ENCODE data around the gene ZNF512.
"Not testable (repeated sequence)": the region's sequence is repeated elsewhere in the genome, so short reads cannot be mapped to it uniquely, and the experiment has no call there.

The ZNF512 gene

DNA sequence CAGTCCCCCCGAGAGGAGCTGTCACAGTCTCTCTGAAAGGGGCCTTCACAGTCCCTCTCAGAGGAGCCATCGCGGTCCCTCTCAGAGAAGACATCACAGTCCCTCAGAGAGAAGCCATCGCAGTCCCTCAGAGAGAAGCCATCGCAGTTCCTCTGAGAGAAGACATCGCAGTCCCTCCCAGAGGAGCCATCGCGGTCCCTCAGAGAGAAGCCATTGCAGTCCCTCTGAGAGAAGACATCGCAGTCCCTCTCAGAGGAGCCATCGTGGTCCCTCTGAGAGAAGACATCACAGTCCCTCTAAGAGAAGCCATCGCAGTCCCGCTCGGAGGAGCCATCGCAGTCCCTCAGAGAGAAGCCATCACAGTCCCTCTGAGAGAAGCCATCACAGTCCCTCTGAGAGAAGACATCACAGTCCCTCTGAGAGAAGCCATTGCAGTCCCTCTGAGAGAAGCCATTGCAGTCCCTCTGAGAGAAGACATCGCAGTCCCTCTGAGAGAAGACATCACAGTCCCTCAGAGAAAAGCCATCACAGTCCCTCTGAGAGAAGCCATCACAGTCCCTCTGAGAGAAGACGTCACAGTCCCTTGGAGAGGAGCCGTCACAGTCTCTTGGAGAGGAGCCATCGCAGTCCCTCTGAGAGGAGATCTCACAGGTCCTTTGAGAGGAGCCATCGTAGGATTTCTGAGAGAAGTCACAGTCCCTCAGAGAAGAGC, 1.3 kb upstream of the ZNF512 start:
- in situ Hi-C loops (cut with HindIII; ENCODE audit: low sequenced_read_pairs): no loop called here

DNA sequence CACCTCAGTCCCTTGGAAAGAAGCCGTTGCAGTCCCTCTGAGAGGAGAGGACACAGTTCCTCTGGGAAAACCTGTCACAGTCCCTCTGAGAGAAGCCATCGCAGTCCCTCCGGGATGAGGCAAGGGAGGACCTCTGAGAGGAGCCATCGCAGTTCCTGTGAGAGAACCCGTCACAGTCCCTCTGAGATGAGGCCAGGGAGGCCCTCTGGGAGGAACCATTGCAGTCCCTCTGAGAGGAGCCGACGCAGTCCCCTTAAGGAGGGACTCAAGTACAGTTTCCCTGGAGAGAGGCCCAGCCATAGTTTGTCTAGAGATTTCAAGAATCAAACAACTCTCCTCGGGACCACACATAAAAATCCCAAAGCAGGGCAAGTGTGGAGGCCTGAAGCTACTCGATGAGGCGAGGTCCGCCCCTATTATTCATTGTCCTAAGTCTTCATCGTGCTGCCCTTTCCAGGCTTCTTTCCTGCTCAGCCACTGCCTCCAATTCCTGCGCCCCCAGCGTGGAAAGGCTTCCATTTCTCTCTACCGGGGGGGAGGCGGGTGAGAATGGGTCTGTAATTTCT, 630 bp upstream of the ZNF512 start:
- in situ Hi-C loops (cut with HindIII; ENCODE audit: low sequenced_read_pairs): no loop called here

DNA sequence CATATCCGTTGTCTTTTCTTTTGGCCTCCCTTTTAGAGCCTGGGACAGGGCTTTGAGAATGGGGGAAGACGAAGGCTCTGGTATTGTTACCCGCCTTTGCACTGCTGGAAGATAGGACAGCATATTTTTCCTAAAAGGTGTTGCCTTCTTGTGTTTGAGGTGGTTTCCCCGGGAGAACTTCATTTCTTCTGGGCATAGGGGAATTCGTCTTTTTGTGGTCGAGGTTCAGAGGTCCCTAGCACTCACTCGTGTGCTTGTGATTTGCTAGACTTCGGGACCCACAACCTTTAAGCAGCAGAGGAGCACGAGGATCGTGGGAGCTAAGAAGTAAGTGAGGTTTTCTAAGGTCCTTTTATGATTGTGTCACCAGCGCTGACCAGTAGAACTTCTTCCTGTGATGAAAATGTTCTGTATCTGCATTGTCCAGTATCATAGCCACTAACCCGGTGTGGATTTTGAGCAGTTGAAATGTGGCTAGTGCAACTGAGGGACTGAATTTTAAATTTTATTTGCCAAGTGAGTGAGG, 611 bp downstream of the ZNF512 start:
- in situ Hi-C loops (cut with HindIII; ENCODE audit: low sequenced_read_pairs): no loop called here

DNA sequence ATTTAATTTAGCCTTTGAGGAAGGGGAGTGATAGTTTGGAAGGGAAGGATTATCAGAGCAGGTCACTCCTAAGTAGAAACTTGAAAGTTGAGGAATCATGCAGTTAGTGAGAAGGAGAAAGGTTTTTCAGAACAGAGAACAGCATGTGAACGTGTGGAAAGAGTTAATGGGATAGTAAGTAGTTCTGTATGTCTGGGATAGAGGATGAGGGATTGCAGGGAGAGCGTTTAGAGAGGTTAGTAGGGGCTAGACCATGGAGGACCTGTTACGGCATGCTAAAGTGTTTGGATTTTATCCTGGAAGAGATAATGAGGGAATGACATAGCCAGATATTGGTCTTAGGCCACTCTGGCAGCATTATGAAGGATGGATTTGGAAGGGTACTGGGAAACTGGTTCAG, 1.8 kb downstream of the ZNF512 start:
- in situ Hi-C loops (cut with HindIII; ENCODE audit: low sequenced_read_pairs): no loop called here

DNA sequence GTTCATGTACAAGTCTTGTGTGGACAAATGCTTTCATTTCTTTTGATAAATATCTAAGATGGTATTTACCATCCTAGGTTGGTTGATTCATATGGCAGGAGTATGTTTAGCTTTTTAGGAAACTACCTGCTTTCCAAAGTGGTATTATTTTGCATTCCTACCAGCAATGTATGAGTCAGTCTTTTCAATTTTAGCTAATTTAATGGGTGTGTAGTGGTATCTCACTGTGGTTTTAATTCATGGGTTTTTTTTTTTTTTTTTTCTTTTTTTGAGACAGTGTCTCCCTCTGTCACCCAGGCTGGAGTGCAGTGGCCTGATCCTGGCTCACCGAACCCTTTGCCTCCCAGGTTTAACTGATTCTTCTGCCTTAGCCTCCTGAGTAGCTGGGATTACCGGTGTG, 4.2 kb downstream of the ZNF512 start:
- in situ Hi-C loops (cut with HindIII; ENCODE audit: low sequenced_read_pairs): no loop called here

DNA sequence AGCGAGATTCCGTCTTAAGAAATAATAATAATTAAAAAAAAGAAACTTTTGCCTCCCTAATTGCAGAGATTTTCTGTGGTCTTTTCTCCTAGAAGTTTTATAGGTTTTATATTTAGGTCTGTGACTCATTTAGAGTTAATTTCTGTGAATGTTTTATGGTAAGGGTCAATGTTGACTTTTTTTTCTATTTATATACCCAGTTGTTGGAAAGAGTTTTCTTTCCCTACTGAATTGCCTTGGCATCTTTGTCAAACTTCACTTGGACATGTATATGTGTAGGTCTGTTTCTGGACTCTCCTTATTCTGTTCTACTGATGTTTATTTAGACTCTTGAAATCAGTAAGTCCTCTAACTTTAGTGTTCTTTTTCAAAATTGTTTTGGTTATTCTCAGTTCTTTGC, 5.5 kb downstream of the ZNF512 start:
- in situ Hi-C loops (cut with HindIII; ENCODE audit: low sequenced_read_pairs): no loop called here

DNA sequence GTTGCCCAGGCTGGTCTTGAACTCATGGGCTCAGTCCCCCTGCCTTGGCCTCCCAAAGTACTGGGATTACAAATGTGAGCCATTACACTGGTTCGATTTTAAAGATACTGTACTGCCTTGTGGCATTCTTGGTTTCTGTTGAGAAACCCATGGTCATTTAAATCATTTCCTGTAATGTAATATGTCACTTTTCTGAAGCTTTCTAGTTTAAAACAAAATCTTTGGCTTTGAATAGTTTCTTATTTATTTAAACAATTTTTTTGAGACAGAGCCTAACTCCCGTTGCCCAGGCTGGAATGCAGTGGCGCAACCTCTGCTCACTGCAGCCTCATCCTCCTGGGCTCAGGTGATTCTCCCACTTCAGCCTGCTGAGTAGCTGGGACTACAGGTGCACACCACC, 8.9 kb downstream of the ZNF512 start:
- in situ Hi-C loops (cut with HindIII; ENCODE audit: low sequenced_read_pairs): no loop called here

DNA sequence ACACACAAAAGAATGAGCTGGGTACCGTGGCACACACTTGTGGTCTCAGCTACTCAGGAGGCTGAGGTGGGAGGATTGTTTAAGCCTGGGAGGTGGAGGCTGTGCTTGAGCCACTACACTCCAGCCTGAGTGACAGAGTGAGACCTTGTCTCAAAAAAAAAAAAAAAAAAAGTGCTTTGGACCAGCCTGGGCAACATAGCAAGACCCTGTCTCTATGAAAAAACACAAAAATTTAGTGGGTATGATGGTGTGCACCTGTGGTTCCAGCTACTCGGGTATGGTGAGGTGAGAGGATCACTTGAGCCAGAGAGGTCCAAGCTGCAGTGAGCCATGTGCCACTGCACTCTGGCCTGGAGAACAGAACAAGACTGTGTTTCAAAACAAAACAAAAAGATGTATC, 10.4 kb downstream of the ZNF512 start:
- in situ Hi-C loops (cut with HindIII; ENCODE audit: low sequenced_read_pairs): no loop called here

DNA sequence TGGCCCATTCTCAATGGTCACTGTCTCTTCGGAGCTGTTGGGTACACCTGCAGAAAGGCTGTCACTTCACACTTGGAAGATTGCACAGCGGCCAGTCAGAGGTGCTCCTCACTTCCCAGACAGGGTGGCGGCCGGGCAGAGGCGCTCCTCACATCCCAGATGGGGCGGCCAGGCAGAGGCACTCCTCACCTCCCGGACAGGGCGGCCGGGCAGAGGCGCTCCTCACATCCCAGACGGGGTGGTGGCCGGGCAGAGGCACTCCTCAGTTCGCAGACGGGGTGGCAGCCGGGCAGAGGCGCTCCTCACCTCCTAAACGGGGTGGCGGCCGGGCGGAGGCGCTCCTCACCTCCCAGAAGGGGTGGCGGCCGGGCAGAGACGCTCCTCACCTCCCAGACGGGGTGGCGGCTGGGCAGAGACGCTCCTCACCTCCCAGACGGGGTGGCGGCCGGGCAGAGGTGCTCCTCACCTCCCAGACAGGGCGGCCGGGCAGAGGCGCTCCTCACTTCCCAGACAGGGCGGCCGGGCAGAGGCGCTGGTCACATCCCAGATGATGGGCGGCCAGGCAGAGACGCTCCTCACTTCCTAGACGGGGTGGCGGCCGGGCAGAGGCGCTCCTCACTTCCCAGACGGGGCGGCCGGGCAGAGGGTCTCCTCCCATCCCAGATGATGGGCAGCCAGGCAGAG, 11.3 kb downstream of the ZNF512 start:
- in situ Hi-C loops (cut with HindIII; ENCODE audit: low sequenced_read_pairs): not testable (repeated sequence)

DNA sequence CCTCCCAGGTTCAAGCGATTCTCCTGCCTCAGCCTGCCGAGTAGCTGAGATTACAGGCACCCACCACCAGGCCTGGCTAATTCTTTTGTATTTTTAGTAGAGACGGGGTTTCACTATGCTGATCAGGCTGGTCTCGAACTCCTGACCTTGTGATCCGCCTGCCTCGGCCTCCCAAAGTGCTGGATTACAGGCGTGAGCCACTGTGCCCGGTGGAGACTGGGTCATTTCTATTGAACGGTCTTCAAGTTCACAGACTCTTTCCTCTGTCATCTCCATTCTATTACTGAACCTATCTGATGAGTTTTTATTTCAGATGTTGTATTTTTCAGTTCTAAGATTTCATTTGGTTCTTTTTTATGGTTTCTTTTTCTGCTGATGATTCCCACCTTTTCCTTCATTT, 12.6 kb downstream of the ZNF512 start:
- in situ Hi-C loops (cut with HindIII; ENCODE audit: low sequenced_read_pairs): not testable (repeated sequence)

DNA sequence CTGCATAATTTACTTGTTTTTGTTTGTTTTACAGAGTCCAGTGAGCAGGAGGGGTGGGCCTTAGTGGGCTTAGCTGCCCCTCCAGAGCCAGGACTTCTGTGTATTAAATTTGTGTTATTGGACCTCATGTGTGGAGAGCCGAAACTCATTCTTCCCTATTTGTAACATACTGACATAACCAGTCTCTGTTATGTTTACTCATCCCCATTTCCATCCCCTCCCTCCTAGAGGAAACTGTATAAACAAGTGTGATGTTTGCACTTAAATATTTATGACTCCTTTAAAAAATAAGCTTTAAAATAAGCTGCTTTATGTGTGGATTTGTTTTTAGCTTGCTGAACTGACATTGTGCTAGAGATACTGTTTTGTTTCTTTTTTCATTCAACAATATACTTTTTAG, 13.8 kb downstream of the ZNF512 start:
- in situ Hi-C loops (cut with HindIII; ENCODE audit: low sequenced_read_pairs): no loop called here

DNA sequence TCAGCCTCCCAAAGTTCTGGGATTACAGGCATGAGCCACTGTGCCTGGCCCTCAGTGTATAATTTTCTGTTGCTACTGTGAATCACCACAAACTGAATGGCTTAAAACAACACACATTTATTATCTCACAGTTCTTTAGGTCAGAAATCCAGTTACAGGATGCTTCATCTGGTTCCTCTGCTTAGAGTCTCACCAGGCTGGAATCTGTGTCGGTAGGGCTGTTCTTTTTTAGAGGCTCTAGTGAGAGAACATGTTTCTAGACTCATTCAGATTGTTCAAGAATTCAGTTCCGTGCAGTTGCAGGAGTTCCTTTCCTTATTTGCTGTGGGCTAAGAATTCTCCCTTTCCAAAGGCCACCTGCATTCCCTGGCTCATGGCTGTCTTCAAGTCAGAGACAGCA, 23.8 kb downstream of the ZNF512 start:
- in situ Hi-C loops (cut with HindIII; ENCODE audit: low sequenced_read_pairs): no loop called here

DNA sequence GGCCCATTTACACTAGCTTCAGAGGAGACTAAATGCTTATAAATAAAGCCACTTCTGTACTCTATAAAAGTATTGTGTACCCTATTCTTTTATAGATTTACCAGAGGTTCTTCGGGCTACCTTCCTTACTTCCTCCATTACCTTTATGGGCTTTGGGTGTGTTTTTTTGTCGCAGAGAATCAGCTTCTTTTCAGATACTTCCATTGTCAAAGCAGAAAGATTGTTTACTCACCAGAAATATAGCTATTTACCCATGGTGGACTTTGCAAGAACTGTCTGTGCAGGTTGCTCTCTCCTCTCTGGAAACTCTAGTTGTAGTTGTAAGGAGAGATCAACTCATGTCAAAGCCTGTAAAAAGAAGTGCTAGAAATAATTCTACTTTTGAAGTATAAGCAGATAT, 31.1 kb downstream of the ZNF512 start:
- in situ Hi-C loops (cut with HindIII; ENCODE audit: low sequenced_read_pairs): no loop called here

DNA sequence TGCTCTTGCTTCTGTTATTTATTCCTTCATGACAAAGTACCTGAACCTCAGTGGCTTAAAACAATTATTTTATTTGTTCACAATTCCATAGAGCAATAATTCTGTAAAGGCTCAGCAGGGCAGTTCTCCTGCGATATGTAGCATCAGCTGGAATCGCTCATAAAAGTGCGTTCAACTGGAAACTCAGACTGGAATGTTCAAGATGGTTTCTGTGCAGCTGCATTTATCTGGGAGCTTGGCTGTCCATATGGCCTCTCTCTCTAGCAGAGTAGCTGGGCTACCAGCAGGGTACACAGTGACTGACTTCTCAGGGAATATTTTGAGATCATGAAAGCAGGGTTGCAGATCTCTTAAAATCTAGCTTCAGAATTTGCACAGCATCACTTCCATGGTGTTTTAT, 32.5 kb downstream of the ZNF512 start:
- in situ Hi-C loops (cut with HindIII; ENCODE audit: low sequenced_read_pairs): no loop called here

DNA sequence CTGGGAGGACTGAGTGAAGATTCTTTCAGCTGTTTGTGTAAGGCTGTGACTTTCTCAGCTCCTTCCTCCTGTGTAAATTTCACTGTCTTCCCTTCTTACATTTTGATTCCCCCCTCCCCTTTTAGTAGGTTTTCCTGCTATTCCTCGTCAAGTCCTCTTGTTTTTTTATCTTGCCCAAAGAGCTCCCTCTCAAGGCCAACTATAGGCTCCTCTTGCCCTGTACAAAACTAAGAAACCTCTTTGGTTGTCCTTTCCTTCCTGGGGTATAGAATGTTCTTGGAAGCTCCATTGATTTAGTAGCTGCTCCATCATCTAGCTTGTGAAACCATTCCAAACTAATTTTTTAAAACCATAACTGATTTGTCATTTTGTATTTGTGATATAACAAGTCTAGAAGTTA, 38.7 kb downstream of the ZNF512 start:
- in situ Hi-C loops (cut with HindIII; ENCODE audit: low sequenced_read_pairs): no loop called here

DNA sequence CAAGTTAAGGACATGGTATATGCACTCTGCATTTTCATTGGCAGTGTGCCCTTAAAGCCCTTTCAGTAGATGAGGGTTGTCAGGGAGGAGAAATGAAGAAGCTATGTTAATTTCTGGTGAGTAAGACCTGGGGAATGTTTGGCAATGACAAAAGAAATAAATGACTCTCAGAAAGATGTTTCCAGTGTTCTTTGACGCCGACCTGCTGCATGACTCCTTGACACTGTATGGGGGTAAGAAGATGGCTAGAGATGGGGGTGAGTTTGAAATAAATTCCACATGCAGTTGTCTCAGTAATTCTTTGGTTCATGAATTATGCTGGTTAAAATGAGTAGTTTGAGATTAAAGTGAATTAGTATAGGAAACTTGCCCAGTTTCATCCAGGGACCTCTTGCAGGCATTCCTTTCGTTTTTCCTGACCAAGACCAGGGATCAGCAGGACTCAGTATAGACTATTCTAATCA, 40.1 kb downstream of the ZNF512 start:
- in situ Hi-C loops (cut with HindIII; ENCODE audit: low sequenced_read_pairs): no loop called here

DNA sequence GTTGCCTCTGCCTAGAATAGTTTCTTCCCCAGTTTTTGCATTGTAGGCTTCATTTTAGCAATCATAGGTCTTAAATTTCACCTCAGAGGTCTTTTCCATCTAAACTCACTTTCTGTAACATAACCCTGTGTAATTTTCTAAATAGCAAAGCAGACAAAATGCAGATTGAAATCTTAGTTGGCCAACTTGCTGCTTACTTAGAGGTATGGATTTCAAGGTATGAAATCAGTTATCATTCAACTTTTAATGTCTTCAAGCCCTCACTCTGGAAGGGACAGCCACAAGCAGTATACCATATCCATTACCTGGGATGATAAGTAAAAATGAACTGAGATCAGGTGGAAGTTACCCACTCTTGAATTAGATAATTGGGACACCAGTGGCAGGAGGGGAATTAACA, 42.1 kb downstream of the ZNF512 start:
- in situ Hi-C loops (cut with HindIII; ENCODE audit: low sequenced_read_pairs): no loop called here

DNA sequence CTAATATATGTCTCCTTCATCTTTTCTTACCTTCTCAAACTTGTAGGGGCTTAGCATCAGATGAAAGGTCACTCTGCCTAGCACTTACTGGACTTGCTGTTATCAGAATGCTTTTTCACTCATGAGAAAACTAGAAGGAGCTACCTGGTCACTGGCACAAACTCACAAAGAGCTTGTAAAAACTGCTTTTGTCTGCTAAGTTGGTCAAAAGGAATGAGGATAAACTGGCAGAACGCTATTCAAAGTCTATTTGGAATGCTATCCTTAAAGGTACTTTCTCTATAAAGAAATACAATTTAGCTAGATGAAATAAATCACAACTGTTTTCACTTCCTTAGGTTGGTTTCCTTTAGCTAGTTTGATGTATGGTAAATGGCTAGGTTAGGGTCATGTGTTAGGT, 43.5 kb downstream of the ZNF512 start:
- in situ Hi-C loops (cut with HindIII; ENCODE audit: low sequenced_read_pairs): not testable (repeated sequence)

DNA sequence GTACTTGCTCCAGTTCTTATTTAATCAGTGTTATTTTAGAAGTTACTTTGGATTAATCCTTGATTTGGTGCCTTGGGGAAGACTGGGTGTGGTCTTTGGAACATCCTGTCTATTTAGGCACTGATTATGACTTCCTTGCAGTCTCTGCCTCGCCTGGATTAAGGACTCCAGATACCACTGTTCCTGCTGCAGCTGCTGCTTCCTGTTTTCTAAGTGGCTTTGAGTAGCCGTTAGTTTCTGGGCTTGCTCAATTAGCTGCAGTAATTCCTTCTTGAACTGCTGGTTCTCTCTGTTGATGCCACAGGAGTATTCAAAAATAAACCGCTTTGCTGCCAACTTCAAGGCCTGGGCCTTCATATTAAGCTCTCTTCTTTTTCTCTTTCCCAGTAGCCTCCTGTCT, 44.1 kb downstream of the ZNF512 start:
- in situ Hi-C loops (cut with HindIII; ENCODE audit: low sequenced_read_pairs): not testable (repeated sequence)

DNA sequence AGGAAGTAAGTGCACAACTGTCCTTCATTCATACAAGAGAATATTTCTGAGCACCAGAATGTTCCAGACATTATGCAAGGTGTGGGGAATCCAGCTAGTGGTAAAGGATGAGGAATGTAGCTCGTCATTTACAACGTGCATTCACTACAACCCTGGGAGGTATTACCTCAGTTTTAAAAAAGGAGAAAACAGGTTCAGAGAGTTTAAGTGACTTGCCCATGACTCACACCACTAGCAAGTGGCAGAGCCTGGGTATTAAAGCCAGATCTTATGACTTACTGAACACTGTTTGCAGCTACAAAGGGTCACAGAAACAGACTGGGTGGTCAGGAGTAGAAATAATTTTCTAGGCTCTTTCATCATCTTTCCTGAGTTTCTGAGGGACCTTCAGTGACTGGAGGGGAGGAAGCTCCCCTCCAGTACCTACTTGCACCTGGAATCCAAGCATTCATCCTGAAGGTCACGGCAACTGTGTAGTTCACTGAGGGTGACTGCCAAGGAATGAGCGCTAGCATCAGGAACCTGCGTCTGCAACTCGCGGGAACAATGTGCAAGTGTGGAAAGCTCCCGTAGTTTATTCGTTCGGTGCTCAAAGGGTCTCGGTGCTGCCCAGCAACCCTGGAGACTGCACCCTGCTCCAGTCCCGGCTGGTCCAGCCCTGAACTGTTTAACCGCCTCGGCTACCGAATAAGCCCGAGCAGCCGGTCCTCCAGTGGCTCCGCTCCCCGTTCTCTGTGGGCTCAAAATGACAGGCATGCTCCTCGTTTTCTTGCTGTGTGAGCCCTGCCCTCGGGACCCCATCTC, 45.3 kb downstream of the ZNF512 start:
- in situ Hi-C loops (cut with HindIII; ENCODE audit: low sequenced_read_pairs): no loop called here
